Glutamatergic neuron (in vitro differentiated cells): ENCODE results near the gene LCP2. TPM values are rescaled to one million over a fixed set of nuclear protein-coding genes. Genes with fewer than 3 reads are reported as not detected.

Experiments used
- DNase-seq: peaks from one replicate; pipeline ENCODE4 v3.0.0; 2022
- H3K27ac Mint-ChIP-seq: one replicate; pipeline ENCODE4 v1.8.0; 2020; ENCODE audit warnings: mild to moderate bottlenecking, mixed read lengths, inconsistent platforms; ENCODE audit not compliant: unreplicated experiment
- H3K27me3 Mint-ChIP-seq: one replicate; pipeline ENCODE4 v1.8.0; 2020; ENCODE audit warnings: mild to moderate bottlenecking, moderate library complexity, mixed read lengths, inconsistent platforms; ENCODE audit not compliant: unreplicated experiment
- H3K36me3 Mint-ChIP-seq: one replicate; pipeline ENCODE4 v1.8.0; 2020; ENCODE audit warnings: mild to moderate bottlenecking, mixed read lengths, inconsistent platforms; ENCODE audit not compliant: unreplicated experiment
- H3K4me1 Mint-ChIP-seq: one replicate; pipeline ENCODE4 v1.8.0; 2020; ENCODE audit warnings: mild to moderate bottlenecking, low read depth, mixed read lengths, inconsistent platforms; ENCODE audit not compliant: unreplicated experiment
- H3K4me3 Mint-ChIP-seq: one replicate; pipeline ENCODE4 v1.8.0; 2020; ENCODE audit warnings: mild to moderate bottlenecking, mixed read lengths, inconsistent platforms; ENCODE audit not compliant: unreplicated experiment
- H3K9me3 Mint-ChIP-seq: one replicate; pipeline ENCODE4 v1.8.0; 2020; ENCODE audit warnings: mild to moderate bottlenecking, moderate library complexity, mixed read lengths, inconsistent platforms; ENCODE audit not compliant: unreplicated experiment
- CTCF ChIP-seq: fragments of 200-600 bp; sonication (generic); IDR thresholded peaks from one replicate; pipeline ENCODE4 v1.5.0; 2021; ENCODE audit not compliant: partially characterized antibody, unreplicated experiment
- total RNA-seq: library from RNA; stranded (reverse); fragmentation: NEBNext Ultra II Directional; extraction: Animal tissue kit (Norgen Biotek cat#: 25700); gene quantifications from one replicate; pipeline ENCODE4 v1.2.1, GENCODE V29; 2021; ENCODE audit not compliant: unreplicated experiment

Gene LCP2
- total RNA-seq, 1 donor from 2014 or later: not detected

GRCh38 chr5:170342153-170342725, 44.7 kb upstream of the LCP2 start:
- Mint-ChIP-seq H3K27me3 (no peaks in the 10 kb centered on the region), H3K36me3 (peaks cover 5% of the 10 kb centered on the region), H3K27ac (no peak overlapping the region), H3K9me3 (peaks cover 2% of the 10 kb centered on the region), H3K4me3 (no peak overlapping the region), H3K4me1 (no peaks in the 10 kb centered on the region)
- DNase-seq: no peak
- no peak for TF ChIP-seq CTCF

GRCh38 chr5:170341545-170341944, 44.0 kb upstream of the LCP2 start:
- Mint-ChIP-seq H3K4me3 (no peak overlapping the region), H3K36me3 (peaks cover 5% of the 10 kb centered on the region), H3K4me1 (no peaks in the 10 kb centered on the region), H3K9me3 (peaks cover 2% of the 10 kb centered on the region), H3K27me3 (no peaks in the 10 kb centered on the region), H3K27ac (no peak overlapping the region)
- no peak for TF ChIP-seq CTCF
- no peak for DNase-seq

DNA sequence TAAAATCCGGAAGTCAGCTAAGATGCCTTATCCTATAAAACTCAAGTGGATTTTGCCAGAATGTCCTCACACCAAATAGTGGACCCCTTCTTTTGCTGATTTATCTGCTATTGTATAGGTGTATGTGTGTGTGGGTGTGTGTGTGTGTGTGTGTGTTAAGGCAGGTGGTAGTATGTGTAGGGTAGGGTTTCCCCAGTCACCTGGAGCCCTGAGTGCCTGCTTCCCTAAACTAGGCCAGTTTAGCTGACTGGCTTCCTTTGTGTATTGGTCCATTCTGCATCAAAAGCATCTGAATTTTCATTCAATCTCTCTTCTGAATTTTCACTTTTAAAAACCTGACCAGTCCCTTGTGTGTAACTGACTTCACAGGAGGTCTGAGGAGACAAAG, 42.2 kb upstream of the LCP2 start:
- H3K4me3 Mint-ChIP-seq: no peak overlapping the region
- TF ChIP-seq CTCF: no peak

GRCh38 chr5:170338933-170339779, 41.6 kb upstream of the LCP2 start:
- Mint-ChIP-seq H3K9me3 (peaks cover 2% of the 10 kb centered on the region), H3K36me3 (no peaks in the 10 kb centered on the region), H3K27ac (no peak overlapping the region), H3K4me1 (no peaks in the 10 kb centered on the region), H3K27me3 (peaks cover 7% of the 10 kb centered on the region), H3K4me3 (no peak overlapping the region)
- TF ChIP-seq CTCF: no peak
- no peak for DNase-seq

More for the DNA sequence above, 42.2 kb upstream of the LCP2 start:
- Mint-ChIP-seq H3K4me1 (no peaks in the 10 kb centered on the region), H3K9me3 (peaks cover 2% of the 10 kb centered on the region), H3K27ac (no peak overlapping the region), H3K36me3 (peaks cover 3% of the 10 kb centered on the region), H3K27me3 (peaks cover 6% of the 10 kb centered on the region)
- DNase-seq: no peak

DNA sequence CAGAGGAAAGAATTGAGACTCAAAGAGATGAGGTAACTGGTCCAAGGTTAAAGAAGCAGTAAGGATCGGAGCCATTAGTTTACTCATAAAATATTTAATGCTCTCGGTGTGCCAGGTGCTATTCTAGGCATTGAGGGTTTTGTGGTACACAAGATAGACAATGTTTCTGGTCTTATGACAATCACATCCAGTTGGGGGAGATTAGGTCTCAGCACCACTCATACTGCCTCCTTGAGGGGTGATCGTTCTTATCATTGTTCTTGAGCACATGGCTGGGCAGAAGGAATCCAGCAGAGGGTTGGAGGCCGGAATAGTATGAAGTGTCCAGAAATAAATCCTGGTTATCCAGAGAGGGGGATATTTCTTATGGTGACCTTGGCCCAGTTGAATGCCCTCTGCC, 40.7 kb upstream of the LCP2 start:
- Mint-ChIP-seq H3K4me1 (no peaks in the 10 kb centered on the region), H3K27ac (no peak overlapping the region), H3K4me3 (no peak overlapping the region), H3K9me3 (peaks cover 2% of the 10 kb centered on the region), H3K27me3 (peaks cover 7% of the 10 kb centered on the region), H3K36me3 (no peaks in the 10 kb centered on the region)
- no peak for TF ChIP-seq CTCF
- no peak for DNase-seq
